Cardiac muscle cell (in vitro differentiated cells and primary cell): ENCODE data around the gene KCNRG. TPM values are rescaled to one million over a fixed set of nuclear protein-coding genes. Genes with fewer than 3 reads are reported as not detected.
A peak's percentile ranks its signal among the peaks of the same experiment; 100 is the strongest.

Experiments
- DNase-seq, 2 donors: peaks; one replicate each; pipeline versions ENCODE4 v3.0.0 to v3.0.0-alpha.2; 2010 to 2017; ENCODE audit warnings: low read depth in 1 of 2, low spot score in 1 of 2
- H3K27ac ChIP-seq: fragments of 200-600 bp; sonication (generic); 2 replicates; pipeline ENCODE4 v1.5.1; 2016
- H3K27me3 ChIP-seq: fragments of 200-600 bp; sonication (generic); 2 replicates; pipeline ENCODE4 v1.6.0; 2016; ENCODE audit warnings: control low read depth
- H3K36me3 ChIP-seq: fragments of 200-600 bp; sonication (generic); 2 replicates; pipeline ENCODE4 v1.5.1; 2016; ENCODE audit warnings: control low read depth
- H3K4me1 ChIP-seq: fragments of 200-600 bp; sonication (generic); 2 replicates; pipeline ENCODE4 v1.8.1; 2017; ENCODE audit warnings: low read depth, mild to moderate bottlenecking, mixed run types
- H3K4me3 ChIP-seq: fragments of 200-600 bp; sonication (generic); 2 replicates; pipeline ENCODE4 v1.5.1; 2016; ENCODE audit warnings: mild to moderate bottlenecking
- H3K9me3 ChIP-seq: fragments of 200-600 bp; sonication (generic); 2 replicates; pipeline ENCODE4 v1.5.1; 2017; ENCODE audit warnings: low read depth, mild to moderate bottlenecking, control low read depth
- polyA plus RNA-seq: library from polyadenylated mRNA; unstranded; fragments of >200 nt; fragmentation: Nextera tagmentation; extraction: Ambion mirVana; gene quantifications from 2 replicates; pipeline ENCODE4 v1.2.1, GENCODE V29; 2016
- total RNA-seq: library from RNA; depleted of rRNA; stranded (reverse); fragments of >200 nt; gene quantifications from 2 replicates; pipeline ENCODE4 v1.2.3, GENCODE V29; 2016
- TF ChIP-seq, protein P1 (sequence below): IDR thresholded peaks from 2 replicates; pipeline ENCODE4 v1.5.1; 2012; ENCODE audit warnings: low read depth, mild to moderate bottlenecking, low read length

KCNRG gene, protein sequence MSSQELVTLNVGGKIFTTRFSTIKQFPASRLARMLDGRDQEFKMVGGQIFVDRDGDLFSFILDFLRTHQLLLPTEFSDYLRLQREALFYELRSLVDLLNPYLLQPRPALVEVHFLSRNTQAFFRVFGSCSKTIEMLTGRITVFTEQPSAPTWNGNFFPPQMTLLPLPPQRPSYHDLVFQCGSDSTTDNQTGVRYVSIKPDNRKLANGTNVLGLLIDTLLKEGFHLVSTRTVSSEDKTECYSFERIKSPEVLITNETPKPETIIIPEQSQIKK
- total RNA-seq (0.69 and 1.9 TPM in 2 replicates), polyA plus RNA-seq (0.31 TPM in 1 of 2 replicates, not detected in the other)

DNA sequence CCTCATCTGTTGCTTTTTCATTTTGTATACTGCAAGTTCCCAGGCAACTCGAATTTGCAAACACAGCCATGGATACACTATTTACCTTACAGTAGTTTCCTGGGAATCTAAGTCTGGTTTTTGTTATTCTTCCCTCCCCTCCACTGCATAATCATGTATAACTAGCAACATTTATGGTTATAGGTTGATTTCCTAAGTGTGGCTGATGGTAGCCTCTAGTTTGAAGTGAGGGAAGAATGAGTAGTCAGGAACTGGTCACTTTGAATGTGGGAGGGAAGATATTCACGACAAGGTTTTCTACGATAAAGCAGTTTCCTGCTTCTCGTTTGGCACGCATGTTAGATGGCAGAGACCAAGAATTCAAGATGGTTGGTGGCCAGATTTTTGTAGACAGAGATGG, at the start of gene KCNRG:
KCNRG (plus strand) TSS at position 187 of the 400 bp plus-strand sequence; CDS start at position 237, 50 bp downstream.
- no peak within 1 kb of the TSS for H3K4me3 ChIP-seq
- H3K4me1 ChIP-seq: peaks cover 24% of the 10 kb centered on the region
- H3K27me3 ChIP-seq: no peaks in the 10 kb centered on the region
- peaks cover 13% of the 10 kb centered on the region for H3K36me3 ChIP-seq
- TF ChIP-seq, protein P1, sequence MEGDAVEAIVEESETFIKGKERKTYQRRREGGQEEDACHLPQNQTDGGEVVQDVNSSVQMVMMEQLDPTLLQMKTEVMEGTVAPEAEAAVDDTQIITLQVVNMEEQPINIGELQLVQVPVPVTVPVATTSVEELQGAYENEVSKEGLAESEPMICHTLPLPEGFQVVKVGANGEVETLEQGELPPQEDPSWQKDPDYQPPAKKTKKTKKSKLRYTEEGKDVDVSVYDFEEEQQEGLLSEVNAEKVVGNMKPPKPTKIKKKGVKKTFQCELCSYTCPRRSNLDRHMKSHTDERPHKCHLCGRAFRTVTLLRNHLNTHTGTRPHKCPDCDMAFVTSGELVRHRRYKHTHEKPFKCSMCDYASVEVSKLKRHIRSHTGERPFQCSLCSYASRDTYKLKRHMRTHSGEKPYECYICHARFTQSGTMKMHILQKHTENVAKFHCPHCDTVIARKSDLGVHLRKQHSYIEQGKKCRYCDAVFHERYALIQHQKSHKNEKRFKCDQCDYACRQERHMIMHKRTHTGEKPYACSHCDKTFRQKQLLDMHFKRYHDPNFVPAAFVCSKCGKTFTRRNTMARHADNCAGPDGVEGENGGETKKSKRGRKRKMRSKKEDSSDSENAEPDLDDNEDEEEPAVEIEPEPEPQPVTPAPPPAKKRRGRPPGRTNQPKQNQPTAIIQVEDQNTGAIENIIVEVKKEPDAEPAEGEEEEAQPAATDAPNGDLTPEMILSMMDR: no peak
- H3K9me3 ChIP-seq: no peaks in the 10 kb centered on the region
- peak in 1 of 2 donors; percentile 51 for DNase-seq
- H3K27ac ChIP-seq: peak within 1 kb of the TSS; percentile 60

DNA sequence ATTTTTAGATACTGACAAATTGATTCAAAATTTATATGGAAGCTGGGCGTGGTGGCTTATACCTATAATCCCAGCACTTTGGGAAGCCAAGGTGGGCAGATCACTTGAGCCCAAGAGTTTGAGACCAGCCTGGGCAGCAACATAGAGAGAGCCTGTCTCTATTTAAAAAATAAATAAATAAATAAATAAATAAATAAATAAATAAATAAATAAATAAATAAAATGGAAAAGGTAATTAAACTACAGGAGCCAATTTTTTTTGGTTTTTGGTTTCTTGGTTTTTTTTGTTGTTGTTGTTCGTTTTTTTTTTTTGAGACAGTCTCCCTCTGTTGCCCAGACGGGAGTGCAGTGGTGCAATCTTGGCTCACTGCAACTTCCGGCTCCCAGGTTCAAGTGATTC, 47.8 kb upstream of the KCNRG start:
- TF ChIP-seq, protein P1: no peak
- Histone ChIP-seq H3K4me1 (no peaks in the 10 kb centered on the region), H3K27ac (no peak overlapping the region), H3K9me3 (no peaks in the 10 kb centered on the region), H3K27me3 (no peaks in the 10 kb centered on the region), H3K4me3 (no peak overlapping the region), H3K36me3 (no peaks in the 10 kb centered on the region)
- DNase-seq: no peak

DNA sequence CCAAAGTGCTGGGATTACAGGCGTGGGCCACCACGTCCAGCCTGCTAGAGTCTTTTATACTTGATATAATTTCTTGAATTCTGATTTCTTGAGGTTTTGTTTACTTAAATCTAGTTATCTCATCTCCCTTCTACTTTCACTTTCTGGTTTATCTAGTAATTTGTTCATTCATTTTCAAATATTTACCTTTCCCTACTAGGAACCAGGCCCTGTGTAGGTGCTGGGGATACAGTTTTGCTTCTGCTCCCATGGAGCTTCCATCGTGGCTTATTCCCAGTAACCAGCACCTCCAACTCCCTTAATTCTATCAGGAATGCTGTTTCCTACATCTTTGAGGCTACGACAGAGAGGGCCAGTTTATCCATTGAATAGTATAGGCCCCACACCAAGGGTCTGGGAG, 42.5 kb upstream of the KCNRG start:
- no peaks in the 10 kb centered on the region for H3K36me3 ChIP-seq
- no peak overlapping the region for H3K4me3 ChIP-seq
- H3K27me3 ChIP-seq: no peaks in the 10 kb centered on the region
- DNase-seq: no peak
- H3K4me1 ChIP-seq: no peaks in the 10 kb centered on the region
- TF ChIP-seq, protein P1: no peak
- H3K27ac ChIP-seq: no peak overlapping the region
- no peaks in the 10 kb centered on the region for H3K9me3 ChIP-seq

DNA sequence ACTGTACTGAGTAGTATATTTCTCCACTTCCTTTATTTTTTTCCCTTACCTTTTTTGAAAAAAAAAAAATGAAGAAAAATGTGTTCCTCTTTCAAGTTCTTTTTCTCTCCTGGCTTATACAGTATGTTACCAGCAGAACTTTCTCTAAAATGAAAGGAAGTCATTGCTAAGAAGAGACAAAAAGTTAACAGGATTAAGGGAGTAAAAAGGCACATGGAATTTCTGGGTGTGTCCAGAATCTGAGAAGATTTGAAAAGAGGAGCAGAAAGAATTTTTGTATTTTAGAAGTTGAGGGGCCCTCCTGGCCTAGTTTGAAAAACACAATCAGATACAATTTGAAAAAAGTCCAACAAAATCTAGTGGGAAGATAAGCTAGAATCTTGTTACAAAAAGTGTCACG, 39.4 kb upstream of the KCNRG start:
- H3K4me3 ChIP-seq: no peak overlapping the region
- no peaks in the 10 kb centered on the region for H3K27me3 ChIP-seq
- H3K36me3 ChIP-seq: no peaks in the 10 kb centered on the region
- H3K27ac ChIP-seq: no peak overlapping the region
- no peaks in the 10 kb centered on the region for H3K9me3 ChIP-seq
- TF ChIP-seq, protein P1: no peak
- no peaks in the 10 kb centered on the region for H3K4me1 ChIP-seq
- DNase-seq: no peak

DNA sequence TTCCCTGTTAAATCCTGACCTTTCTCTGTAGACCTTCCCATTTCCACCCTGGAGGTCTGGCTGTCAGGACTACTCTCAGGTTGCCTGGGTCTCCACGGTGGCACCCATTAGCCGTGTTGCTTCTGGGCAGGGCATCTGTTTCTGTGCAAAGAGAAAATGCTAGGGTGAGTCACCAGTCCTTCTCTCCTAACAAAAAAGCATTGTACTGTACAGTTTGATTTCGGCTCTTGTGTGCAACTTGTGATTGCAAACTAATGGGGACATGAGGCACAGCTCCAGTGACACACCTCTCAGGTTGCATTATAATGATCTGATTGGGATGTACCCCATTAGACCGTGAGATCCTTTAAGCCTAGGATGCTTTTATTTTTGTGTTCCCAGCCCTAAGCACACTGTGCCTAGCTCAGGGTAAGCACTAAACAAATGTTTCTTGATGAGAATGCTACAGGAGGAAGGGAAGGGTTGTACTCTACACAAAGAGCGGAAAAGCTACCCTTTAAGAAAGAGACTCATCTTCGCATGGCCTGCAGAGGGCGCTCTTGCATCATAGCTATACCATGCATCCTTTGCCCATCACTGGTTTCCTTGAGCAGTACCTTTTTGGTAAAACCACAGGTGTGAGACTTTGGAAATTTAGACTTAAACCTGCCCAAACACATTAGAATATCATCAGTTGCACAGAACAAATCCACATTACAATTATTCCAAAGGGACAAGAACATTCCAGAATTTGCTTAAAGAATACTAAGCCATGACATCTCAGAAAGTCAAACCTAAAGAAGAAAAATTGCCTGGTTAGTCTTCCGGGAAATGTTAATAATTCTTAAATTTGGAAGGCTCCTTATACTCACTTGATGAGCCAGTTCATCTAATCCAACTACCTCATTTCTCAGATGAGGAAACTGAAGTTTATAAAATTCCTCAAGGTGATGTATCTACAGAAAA, 38.7 kb upstream of the KCNRG start:
- DNase-seq: peak; percentile 84 to 85
- no peak overlapping the region for H3K27ac ChIP-seq
- TF ChIP-seq, protein P1: peak; percentile 96
- no peaks in the 10 kb centered on the region for H3K36me3 ChIP-seq
- H3K27me3 ChIP-seq: no peaks in the 10 kb centered on the region
- no peak overlapping the region for H3K4me3 ChIP-seq
- H3K4me1 ChIP-seq: no peaks in the 10 kb centered on the region
- no peaks in the 10 kb centered on the region for H3K9me3 ChIP-seq
